ENCODE results near the gene TRIM26.

The TRIM26 gene

DNA sequence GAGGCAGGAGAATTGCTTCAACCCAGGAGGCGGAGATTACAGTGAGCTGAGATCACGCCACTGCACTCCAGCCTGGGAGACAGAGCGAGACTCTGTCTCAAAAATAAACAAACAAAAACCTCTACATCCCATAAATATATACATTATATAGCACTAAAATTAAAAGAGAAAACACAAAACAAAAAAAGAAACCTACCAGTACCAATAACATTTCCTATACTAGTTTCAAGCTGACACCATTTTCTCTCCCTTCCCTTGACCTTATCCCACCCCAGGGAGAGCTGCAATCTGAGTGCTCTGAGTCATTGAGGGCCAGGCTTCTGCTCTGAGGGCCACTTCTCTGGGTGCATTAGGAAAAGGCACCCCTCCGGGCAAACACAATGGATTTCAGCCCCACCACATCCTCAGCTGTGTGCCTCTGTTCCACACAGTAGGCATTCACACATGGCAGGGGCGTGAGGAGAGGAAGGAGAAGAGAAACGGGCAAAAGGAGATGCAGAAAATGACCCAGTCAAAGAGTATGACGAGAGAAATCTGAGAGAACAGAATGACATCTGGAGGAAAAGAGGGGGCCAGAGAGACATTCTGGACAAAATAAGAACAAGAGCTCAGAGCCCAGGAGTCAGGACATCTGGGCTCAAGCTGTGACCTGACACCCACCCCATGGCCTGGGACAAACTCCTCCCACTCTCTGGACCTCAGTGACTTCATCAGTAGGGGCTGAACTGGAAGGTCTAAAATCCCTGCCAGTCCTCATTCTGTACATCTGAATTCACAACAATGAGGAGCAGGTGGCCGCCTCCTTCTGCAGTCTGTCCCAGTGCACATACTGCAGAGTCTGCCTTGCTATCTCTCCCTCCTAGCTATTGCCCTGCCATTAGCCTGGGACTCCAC, 18.2 kb downstream of the TRIM26 start:
- Histone ChIP-seq H3K4me3 (ENCODE audit: low read depth, low read length) (no peak overlapping the region), H3K27ac (ENCODE audit: low read depth, low read length) (no peak overlapping the region), H3K79me2 (ENCODE audit: control insufficient read depth, insufficient read depth, low read length, unreplicated experiment) (peaks cover under 1% of the 10 kb centered on the region), H3K4me1 (ENCODE audit: control insufficient read depth, insufficient read depth, low read length, unreplicated experiment) (peaks cover 8% of the 10 kb centered on the region), H3K36me3 (ENCODE audit: insufficient read depth, low read length) (peaks cover 12% of the 10 kb centered on the region; the same call in 1 of the 2 replicates), H3K27me3 (ENCODE audit: insufficient read depth, low read length) (no peaks in the 10 kb centered on the region), H2AFZ (ENCODE audit: low read length, unreplicated experiment) (no peak overlapping the region)

DNA sequence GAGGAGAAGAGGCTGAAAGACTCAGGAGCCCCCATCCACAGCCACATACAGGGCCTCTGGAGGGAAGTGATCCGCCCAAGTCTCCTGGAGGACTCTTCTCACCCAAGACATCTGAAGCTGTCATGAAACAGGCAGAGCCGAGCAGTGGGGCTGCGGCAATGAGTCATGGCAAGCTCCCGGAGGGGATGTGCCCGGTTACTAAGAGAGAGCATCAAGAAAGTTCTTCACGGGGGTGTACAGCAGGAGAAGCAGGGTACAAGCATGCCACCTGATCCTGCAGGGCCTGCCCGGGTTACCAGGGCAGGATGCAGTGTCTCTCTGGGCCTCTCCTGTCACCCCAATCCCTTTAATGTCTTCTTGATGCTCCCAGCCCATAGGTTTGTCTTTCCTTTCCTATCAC, 21.1 kb downstream of the TRIM26 start:
- peaks cover 8% of the 10 kb centered on the region for H3K4me1 ChIP-seq (ENCODE audit: control insufficient read depth, insufficient read depth, low read length, unreplicated experiment)
- H3K79me2 ChIP-seq (ENCODE audit: control insufficient read depth, insufficient read depth, low read length, unreplicated experiment) = no peaks in the 10 kb centered on the region
- H2AFZ ChIP-seq (ENCODE audit: low read length, unreplicated experiment) = no peak overlapping the region
- H3K27me3 ChIP-seq (ENCODE audit: insufficient read depth, low read length) = no peaks in the 10 kb centered on the region
- peaks cover 22% of the 10 kb centered on the region; the same call in 1 of the 2 replicates for H3K36me3 ChIP-seq (ENCODE audit: insufficient read depth, low read length)
- H3K4me3 ChIP-seq (ENCODE audit: low read depth, low read length) = no peak overlapping the region
- H3K27ac ChIP-seq (ENCODE audit: low read depth, low read length) = no peak overlapping the region

DNA sequence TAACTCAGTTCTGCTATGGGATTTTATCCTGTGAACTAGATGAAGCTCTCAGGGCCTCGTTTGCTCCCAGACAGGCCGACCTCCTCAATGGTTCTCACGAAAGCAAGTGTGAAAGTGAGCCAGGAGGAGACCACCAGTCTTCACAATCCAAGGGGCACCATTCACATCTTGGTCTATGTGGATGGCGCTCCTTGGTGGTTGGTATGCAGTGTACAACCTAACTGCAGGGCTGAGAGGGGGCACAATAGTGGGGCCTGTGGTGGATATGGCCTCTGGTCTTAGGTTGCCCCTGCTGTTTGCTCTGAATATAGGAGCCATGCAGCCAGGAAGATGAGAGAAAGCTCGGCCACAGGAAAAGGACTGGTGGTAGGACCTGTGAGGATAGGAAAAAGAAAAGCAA, 24.7 kb downstream of the TRIM26 start:
- no peaks in the 10 kb centered on the region for H3K27me3 ChIP-seq (ENCODE audit: insufficient read depth, low read length)
- no peak overlapping the region for H2AFZ ChIP-seq (ENCODE audit: low read length, unreplicated experiment)
- no peak overlapping the region for H3K4me3 ChIP-seq (ENCODE audit: low read depth, low read length)
- peaks cover 28% of the 10 kb centered on the region for H3K36me3 ChIP-seq (ENCODE audit: insufficient read depth, low read length)
- H3K27ac ChIP-seq (ENCODE audit: low read depth, low read length) = no peak overlapping the region
- H3K79me2 ChIP-seq (ENCODE audit: control insufficient read depth, insufficient read depth, low read length, unreplicated experiment) = no peaks in the 10 kb centered on the region
- no peaks in the 10 kb centered on the region for H3K4me1 ChIP-seq (ENCODE audit: control insufficient read depth, insufficient read depth, low read length, unreplicated experiment)

DNA sequence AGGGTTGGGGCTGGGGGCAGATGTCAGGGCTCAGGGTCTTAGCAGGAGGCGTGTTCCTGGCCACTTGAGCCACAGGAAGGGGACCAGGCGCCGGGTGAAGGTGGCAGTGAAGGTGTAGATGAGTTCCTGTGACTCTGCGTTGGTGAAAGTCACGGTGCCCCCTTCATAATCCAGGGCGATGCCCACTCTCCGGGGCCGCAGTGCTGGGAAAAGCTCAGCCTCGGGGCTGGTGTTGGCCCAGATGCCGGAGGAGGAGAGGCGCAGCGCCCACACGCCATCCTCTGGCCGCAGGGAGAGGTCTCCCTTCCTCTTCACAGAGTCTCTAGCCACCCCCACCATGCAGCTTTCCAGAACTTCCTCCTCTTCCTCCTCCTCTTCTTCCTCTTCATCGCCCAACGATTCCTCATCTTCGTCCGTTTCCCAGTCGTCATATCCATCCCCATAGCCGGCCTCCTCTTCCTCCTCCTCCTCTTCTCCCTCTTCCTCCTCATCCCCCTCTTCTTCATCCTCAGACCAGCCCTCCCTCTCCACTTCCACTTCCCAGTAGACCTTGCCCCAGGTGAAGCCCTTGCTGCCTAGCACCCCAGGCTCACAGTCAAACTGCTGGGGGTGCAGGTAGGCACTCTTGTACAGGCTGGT, 27.2 kb downstream of the TRIM26 start:
- no peaks in the 10 kb centered on the region for H3K27me3 ChIP-seq (ENCODE audit: insufficient read depth, low read length)
- peaks cover 28% of the 10 kb centered on the region for H3K36me3 ChIP-seq (ENCODE audit: insufficient read depth, low read length)
- no peak overlapping the region for H3K27ac ChIP-seq (ENCODE audit: low read depth, low read length)
- H3K4me1 ChIP-seq (ENCODE audit: control insufficient read depth, insufficient read depth, low read length, unreplicated experiment) = no peaks in the 10 kb centered on the region
- H3K4me3 ChIP-seq (ENCODE audit: low read depth, low read length) = no peak overlapping the region
- no peak overlapping the region for H2AFZ ChIP-seq (ENCODE audit: low read length, unreplicated experiment)
- no peaks in the 10 kb centered on the region for H3K79me2 ChIP-seq (ENCODE audit: control insufficient read depth, insufficient read depth, low read length, unreplicated experiment)

DNA sequence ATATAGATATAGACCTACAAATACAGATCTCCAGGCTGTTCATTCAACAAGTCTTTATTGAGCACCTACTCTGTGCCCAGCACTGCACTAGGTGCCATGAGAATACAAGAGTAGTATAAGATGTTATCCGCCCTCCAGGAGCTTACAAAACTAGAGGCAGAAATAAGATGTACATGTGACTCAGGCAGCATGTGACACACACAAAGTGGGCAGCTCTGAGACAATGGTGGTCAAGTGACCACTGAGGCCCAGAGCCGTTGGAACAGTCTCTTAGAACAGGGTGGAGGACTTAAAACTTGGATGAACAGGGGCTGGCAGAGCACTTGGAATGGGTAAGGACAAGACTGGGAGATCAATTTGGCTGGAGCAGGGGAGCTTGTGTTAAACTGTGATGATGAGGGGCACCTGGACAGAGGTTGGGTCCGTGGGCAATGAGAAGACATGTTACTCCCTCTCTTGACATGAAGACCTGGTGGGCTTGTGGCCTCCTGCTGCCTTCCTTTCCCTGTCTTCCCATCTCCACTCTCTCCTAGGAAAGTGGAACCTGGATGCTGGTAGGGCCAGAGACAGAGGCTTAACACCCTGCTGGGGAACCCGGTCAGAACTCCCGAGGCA, 28.7 kb downstream of the TRIM26 start:
- H3K79me2 ChIP-seq (ENCODE audit: control insufficient read depth, insufficient read depth, low read length, unreplicated experiment) = no peaks in the 10 kb centered on the region
- H3K36me3 ChIP-seq (ENCODE audit: insufficient read depth, low read length) = peaks cover 28% of the 10 kb centered on the region
- no peaks in the 10 kb centered on the region for H3K4me1 ChIP-seq (ENCODE audit: control insufficient read depth, insufficient read depth, low read length, unreplicated experiment)
- H3K4me3 ChIP-seq (ENCODE audit: low read depth, low read length) = no peak overlapping the region
- H3K27ac ChIP-seq (ENCODE audit: low read depth, low read length) = no peak overlapping the region
- H3K27me3 ChIP-seq (ENCODE audit: insufficient read depth, low read length) = 0 out of 2 replicates have a peak, but pooled peaks cover 5% of the 10 kb centered on the region
- H2AFZ ChIP-seq (ENCODE audit: low read length, unreplicated experiment) = no peak overlapping the region

DNA sequence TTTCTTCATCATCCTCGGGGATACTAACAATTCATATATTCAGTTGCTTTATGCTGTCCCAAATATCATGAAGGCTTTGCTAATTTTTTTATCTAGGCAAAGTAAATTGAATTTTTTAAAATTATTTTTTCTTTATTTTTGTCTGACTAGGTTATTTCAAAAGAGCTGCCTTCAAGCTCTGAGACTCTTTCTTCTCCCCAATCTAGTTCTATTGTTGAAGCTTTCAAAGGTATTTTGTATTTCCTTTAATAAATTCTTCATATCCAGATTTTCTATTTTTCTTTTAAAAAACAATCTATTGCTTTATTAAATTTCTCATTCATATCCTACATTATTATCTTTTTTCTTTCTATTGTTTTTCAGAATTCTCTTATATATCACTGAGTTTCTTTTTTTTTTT, 33.1 kb downstream of the TRIM26 start:
- Histone ChIP-seq H2AFZ (ENCODE audit: low read length, unreplicated experiment) (no peak overlapping the region), H3K27me3 (ENCODE audit: insufficient read depth, low read length) (peaks cover 42% of the 10 kb centered on the region), H3K27ac (ENCODE audit: low read depth, low read length) (no peak overlapping the region), H3K79me2 (ENCODE audit: control insufficient read depth, insufficient read depth, low read length, unreplicated experiment) (no peaks in the 10 kb centered on the region), H3K36me3 (ENCODE audit: insufficient read depth, low read length) (peaks cover 7% of the 10 kb centered on the region; the same call in 1 of the 2 replicates), H3K4me1 (ENCODE audit: control insufficient read depth, insufficient read depth, low read length, unreplicated experiment) (no peaks in the 10 kb centered on the region), H3K4me3 (ENCODE audit: low read depth, low read length) (no peak overlapping the region)

DNA sequence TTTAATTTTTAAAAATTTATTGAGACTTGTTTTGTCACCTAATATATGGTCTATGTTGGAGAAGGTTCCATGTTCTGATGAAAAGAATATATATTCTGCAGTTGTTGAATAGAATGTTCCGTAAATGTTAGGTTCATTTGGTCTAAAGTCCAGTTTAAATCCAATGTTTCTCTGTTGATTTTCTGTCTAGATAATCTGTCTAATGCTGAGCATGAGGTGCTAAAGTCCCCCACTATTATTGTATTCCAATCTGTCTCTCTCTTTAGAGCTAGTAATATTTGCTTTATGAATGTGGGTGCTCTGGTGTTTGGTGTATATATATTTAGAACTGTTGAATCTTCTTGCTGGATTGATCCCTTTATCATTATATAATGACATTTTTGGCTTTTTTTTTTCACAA, 34.4 kb downstream of the TRIM26 start:
- H3K4me3 ChIP-seq (ENCODE audit: low read depth, low read length) = no peak overlapping the region
- H3K36me3 ChIP-seq (ENCODE audit: insufficient read depth, low read length) = no peaks in the 10 kb centered on the region
- H3K79me2 ChIP-seq (ENCODE audit: control insufficient read depth, insufficient read depth, low read length, unreplicated experiment) = no peaks in the 10 kb centered on the region
- H2AFZ ChIP-seq (ENCODE audit: low read length, unreplicated experiment) = no peak overlapping the region
- H3K27me3 ChIP-seq (ENCODE audit: insufficient read depth, low read length) = peaks cover 54% of the 10 kb centered on the region
- H3K4me1 ChIP-seq (ENCODE audit: control insufficient read depth, insufficient read depth, low read length, unreplicated experiment) = no peaks in the 10 kb centered on the region
- H3K27ac ChIP-seq (ENCODE audit: low read depth, low read length) = no peak overlapping the region

DNA sequence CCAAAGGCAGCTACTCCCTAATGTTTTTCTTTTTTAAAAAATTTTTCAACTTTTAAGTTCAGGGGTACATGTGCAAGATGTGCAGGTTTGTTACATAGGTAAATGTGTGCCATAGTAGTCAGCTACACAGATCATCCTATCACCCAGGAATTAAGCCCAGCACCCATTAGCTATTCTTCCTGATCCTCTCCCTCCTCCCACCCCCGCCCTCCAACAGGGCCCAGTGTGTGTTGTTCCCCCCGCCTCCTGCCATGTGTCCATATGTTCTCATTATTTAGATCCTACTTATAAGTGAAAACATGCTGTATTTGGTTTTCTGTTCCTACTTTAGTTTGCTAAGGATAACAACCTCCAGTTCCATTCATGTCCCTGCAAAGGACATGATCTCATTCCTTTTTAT, 37.4 kb downstream of the TRIM26 start:
- Histone ChIP-seq H3K27ac (ENCODE audit: low read depth, low read length) (no peak overlapping the region), H3K36me3 (ENCODE audit: insufficient read depth, low read length) (no peaks in the 10 kb centered on the region), H3K79me2 (ENCODE audit: control insufficient read depth, insufficient read depth, low read length, unreplicated experiment) (no peaks in the 10 kb centered on the region), H3K27me3 (ENCODE audit: insufficient read depth, low read length) (peaks cover 80% of the 10 kb centered on the region), H3K4me3 (ENCODE audit: low read depth, low read length) (no peak overlapping the region), H3K4me1 (ENCODE audit: control insufficient read depth, insufficient read depth, low read length, unreplicated experiment) (no peaks in the 10 kb centered on the region), H2AFZ (ENCODE audit: low read length, unreplicated experiment) (no peak overlapping the region)

DNA sequence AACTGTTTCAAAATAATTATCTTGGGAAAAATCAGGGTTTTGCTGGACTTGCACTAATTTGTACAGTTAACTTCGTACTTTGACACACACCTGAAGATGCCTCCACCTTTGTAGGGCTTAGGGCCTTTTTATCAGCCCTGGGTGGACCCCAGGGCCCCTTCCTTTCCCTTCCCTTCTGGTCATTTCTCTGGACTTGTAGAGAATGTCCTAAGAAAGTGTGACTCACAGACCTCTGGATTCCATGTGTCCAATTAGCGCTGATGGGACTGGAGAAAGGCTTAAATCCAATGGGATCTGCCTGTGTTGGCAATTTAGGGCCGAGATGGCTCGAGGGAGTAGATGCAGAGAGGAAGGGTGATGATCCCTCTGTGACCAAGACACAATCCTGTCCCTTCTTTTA, 40.5 kb downstream of the TRIM26 start:
- H3K4me3 ChIP-seq (ENCODE audit: low read depth, low read length) = no peak overlapping the region
- H3K27ac ChIP-seq (ENCODE audit: low read depth, low read length) = no peak overlapping the region
- H3K27me3 ChIP-seq (ENCODE audit: insufficient read depth, low read length) = peaks cover 81% of the 10 kb centered on the region
- no peak overlapping the region for H2AFZ ChIP-seq (ENCODE audit: low read length, unreplicated experiment)
- no peaks in the 10 kb centered on the region for H3K79me2 ChIP-seq (ENCODE audit: control insufficient read depth, insufficient read depth, low read length, unreplicated experiment)
- no peaks in the 10 kb centered on the region for H3K4me1 ChIP-seq (ENCODE audit: control insufficient read depth, insufficient read depth, low read length, unreplicated experiment)
- no peaks in the 10 kb centered on the region for H3K36me3 ChIP-seq (ENCODE audit: insufficient read depth, low read length)

DNA sequence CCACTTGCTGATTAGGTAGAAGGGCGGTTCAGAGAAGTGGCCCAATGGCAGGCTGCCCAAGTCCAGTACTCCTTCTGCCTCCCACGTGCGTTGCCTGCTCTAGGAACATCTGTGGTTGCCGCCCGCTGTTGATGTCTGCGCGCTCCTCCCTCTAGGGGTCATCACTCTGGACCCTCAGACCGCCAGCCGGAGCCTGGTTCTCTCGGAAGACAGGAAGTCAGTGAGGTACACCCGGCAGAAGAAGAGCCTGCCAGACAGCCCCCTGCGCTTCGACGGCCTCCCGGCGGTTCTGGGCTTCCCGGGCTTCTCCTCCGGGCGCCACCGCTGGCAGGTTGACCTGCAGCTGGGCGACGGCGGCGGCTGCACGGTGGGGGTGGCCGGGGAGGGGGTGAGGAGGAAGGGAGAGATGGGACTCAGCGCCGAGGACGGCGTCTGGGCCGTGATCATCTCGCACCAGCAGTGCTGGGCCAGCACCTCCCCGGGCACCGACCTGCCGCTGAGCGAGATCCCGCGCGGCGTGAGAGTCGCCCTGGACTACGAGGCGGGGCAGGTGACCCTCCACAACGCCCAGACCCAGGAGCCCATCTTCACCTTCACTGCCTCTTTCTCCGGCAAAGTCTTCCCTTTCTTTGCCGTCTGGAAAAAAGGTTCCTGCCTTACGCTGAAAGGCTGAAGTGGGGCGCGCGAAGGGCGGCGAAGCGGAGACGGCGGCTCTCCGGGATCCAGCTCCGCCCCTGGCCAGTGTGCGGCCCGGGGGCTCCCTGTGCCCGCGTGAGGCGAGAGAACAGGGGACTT, 41.3 kb downstream of the TRIM26 start:
- no peak overlapping the region for H3K27ac ChIP-seq (ENCODE audit: low read depth, low read length)
- H3K36me3 ChIP-seq (ENCODE audit: insufficient read depth, low read length) = no peaks in the 10 kb centered on the region
- peaks cover 73% of the 10 kb centered on the region for H3K27me3 ChIP-seq (ENCODE audit: insufficient read depth, low read length)
- peak overlapping the region; percentile 40 for H3K4me3 ChIP-seq (ENCODE audit: low read depth, low read length)
- no peaks in the 10 kb centered on the region for H3K79me2 ChIP-seq (ENCODE audit: control insufficient read depth, insufficient read depth, low read length, unreplicated experiment)
- no peak overlapping the region for H2AFZ ChIP-seq (ENCODE audit: low read length, unreplicated experiment)
- no peaks in the 10 kb centered on the region for H3K4me1 ChIP-seq (ENCODE audit: control insufficient read depth, insufficient read depth, low read length, unreplicated experiment)

Measured in ACC112 (cell line).